WI38 (cell line): Measurements from ENCODE around the gene PAIP2.

Experiments
- H3K4me3 ChIP-seq: 2 replicates; pipeline ENCODE4 v1.5.1; 2011; ENCODE audit warnings: low read depth, mild to moderate bottlenecking, control low read depth, low read length
- CTCF ChIP-seq: IDR thresholded peaks from 2 replicates; pipeline ENCODE4 v1.5.1; 2012; ENCODE audit warnings: low read depth, mild to moderate bottlenecking, control low read depth, low read length

The PAIP2 gene

DNA sequence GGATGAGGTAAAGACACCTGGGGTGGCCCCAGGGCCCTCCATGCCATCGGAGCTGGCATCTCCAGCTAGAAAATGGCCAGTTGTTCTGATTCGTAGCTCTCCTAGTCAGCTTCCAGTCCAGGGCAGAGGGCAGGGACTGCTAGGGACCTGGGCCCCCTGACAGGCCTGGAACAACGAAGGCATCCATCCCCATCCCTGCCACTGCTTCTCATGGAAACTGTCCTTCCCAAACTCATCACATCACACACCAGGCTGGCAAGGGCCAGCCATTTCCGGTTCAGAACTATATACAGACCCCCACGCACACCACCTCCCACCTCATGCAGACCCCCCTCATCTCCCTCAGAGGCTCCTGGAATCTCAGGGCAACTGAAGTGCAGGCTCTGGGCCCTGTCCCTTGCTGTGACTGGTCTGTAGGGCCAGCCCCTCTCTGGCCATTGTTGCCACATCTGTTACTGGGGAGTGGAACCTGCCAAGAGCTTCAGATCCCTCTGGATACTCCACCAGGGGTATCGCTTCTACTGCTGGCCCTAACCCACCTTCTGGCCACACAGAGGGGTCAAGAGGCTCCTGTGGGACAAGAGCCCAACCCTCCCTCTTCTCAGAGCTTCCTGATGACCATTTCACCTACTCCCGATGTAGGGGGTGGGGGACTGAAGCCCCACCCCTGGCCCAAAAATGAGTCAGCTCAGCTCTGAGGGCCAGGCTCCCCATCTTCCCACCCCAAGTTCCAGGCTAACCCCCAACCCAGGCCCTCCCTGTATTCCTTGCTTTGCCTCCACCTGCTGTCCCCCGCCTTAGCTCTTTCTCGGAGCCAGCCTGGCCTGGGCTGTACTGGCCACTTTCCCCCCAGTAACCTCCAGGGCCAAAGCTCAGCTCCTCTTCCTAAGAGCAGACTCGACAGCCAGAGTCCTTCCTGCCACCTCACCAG lies 49.2 kb downstream of the PAIP2 start:
- TF ChIP-seq CTCF: no peak
- no peak overlapping the region for H3K4me3 ChIP-seq

- H3K4me3 ChIP-seq: no peak overlapping the region
- TF ChIP-seq CTCF: no peak
These were observed 50.1 kb downstream of the PAIP2 start for GRCh38 chr5:139391570-139392323.

DNA sequence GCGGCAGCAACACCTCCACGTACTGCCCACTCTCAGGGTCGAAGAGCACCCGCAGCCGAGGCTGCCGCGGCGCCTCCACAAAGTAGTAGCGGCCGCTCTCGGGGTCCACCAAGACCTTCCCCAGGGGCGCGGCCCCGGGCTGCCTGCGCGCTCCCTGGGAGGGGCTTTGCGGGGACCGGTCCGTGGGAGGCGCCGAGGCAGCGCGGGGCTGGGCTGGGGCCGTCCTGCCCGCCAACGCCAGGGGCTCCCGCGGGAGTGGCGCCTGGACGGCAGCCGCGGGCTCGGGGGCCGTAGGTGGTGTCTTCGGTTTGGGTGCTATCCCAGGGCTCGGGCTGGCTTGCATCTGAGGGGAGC lies 50.6 kb downstream of the PAIP2 start:
- no peak for TF ChIP-seq CTCF
- no peak overlapping the region for H3K4me3 ChIP-seq

DNA sequence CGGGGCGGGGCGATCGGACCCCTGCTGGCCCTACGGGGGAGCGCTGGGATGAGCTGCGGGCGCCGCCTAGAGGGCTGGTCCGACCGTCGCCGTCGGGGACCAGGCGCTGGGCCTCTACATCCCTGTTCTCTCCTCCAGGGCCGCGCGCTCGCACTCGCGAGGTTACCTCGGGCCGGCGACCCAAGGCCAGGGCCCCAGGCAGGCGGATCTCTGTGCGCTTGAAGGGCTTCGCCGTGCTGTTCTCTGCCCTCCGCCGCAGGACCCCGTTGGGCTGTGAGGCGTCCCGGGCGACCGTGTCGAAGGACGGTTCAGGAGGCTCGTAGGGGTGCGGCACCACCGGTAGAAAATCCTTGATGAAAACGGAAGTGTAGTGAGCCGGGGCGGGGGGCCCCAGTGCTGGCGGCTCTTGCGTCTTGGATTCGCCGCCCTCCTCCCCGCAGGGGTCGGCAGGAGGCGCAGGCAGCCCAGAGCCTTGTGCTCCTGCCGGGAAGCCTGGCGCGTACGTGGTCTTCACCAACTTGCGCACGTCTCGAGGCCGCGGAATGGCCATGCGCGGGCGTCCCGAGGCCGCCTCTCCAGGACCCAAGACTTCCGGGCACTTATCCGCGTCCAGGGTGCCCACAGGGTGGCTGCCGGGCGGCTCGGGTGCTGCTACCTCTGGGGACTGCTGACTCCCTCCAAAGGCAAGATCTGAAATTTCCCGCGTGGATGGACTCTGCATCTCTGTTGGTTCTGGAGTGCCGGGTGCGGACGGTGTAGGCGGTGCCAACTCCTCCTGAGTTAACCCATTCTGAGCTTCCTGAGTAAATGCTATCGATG lies 51.2 kb downstream of the PAIP2 start:
- TF ChIP-seq CTCF: peak; percentile 50
- H3K4me3 ChIP-seq: no peak overlapping the region

DNA sequence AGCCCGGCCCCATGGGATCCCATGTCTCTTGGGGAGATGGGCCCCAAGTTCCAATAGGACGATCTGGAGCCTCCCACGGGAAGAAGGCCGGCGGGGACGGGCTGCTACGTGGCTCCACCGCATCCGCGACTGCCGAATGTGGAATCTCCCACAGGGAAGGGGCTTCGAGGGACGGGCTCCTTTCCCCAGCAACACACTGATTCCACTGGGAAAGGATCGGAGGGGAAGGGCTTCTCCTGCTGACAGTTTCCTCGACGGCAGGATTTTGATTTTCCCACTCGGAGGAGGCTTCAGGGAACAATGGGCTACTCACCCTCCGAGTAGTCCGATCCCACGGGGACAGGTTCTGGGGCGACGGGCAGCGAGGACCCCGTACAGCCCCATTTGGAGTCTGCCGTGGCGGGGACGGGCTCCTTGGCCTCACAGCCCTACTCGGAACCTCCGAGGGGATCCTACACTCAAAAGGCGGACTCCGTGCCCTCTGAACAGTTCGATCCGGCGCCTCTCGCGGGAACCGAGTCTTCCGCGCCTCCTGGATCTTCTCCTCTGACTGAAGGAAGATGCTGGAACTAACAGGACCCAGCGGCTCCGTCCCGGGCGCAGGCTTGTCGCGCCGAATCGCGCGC lies 52.0 kb downstream of the PAIP2 start:
- H3K4me3 ChIP-seq: no peak overlapping the region
- no peak for TF ChIP-seq CTCF

DNA sequence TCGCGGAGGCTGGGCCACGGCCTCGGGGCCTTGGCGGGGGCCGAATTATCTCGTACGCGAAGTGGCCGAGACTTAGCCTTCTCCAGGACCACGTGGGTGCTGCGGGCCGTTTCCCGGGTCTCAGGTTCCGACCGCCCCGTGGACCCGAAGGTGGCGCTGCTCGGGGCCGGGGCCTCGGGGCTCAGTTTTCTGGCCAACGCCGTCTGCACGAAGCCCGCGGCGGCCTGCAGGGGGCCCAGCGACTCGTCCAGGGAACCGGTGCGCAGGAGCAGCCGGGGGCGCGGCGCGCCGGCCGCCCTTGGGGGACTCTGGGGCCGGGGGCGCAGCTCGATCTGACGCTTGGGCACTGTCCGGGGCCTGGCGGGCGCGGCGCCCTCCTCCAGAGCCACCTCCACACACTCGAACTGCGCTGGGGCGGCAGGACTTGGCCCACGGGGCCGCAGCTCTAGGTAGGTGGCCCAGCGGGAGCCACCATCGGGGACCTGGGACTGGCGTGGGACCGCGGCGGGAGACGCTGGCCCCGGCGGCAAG lies 52.5 kb downstream of the PAIP2 start:
- 0 out of 2 replicates have a peak, but pooled peaks have one; percentile 6 for TF ChIP-seq CTCF
- no peak overlapping the region for H3K4me3 ChIP-seq
